Brain microvascular endothelial cell (primary cell): ENCODE results near the gene NLRP6.

Experiments
- DNase-seq: peaks from one replicate; pipeline ENCODE4 v3.0.0-alpha.2; 2020
- H3K27ac ChIP-seq: fragments of 250-450 bp; sonication (Bioruptor Pico); 2 replicates; pipeline ENCODE4 v1.5.1; 2020; ENCODE audit warnings: mild to moderate bottlenecking, moderate library complexity
- H3K27me3 ChIP-seq: fragments of 250-450 bp; sonication (Bioruptor Pico); replicated peaks from 2 replicates; pipeline ENCODE4 v1.5.1; 2020; ENCODE audit warnings: mild to moderate bottlenecking
- H3K36me3 ChIP-seq: fragments of 250-450 bp; sonication (Bioruptor Pico); replicated peaks from 2 replicates; pipeline ENCODE4 v1.5.1; 2020; ENCODE audit warnings: mild to moderate bottlenecking
- H3K4me3 ChIP-seq: 2 replicates; pipeline ENCODE4 v1.5.1; 2011; ENCODE audit warnings: low read depth, mild to moderate bottlenecking, control low read depth, low read length, moderate library complexity
- in situ Hi-C: cut with HindIII; loops from 2 replicates; pipeline ENCODE4 v1.10.0; 2017; ENCODE audit warnings: low sequenced_read_pairs, low pct_ligation_motif_present
- TF ChIP-seq, protein P1 (sequence below): IDR thresholded peaks from 2 replicates; pipeline ENCODE4 v1.5.1; 2011; ENCODE audit warnings: low read depth, mild to moderate bottlenecking, moderate library complexity, low read length, control low read depth, inconsistent platforms; ENCODE audit errors: missing control alignments

Gene NLRP6

DNA sequence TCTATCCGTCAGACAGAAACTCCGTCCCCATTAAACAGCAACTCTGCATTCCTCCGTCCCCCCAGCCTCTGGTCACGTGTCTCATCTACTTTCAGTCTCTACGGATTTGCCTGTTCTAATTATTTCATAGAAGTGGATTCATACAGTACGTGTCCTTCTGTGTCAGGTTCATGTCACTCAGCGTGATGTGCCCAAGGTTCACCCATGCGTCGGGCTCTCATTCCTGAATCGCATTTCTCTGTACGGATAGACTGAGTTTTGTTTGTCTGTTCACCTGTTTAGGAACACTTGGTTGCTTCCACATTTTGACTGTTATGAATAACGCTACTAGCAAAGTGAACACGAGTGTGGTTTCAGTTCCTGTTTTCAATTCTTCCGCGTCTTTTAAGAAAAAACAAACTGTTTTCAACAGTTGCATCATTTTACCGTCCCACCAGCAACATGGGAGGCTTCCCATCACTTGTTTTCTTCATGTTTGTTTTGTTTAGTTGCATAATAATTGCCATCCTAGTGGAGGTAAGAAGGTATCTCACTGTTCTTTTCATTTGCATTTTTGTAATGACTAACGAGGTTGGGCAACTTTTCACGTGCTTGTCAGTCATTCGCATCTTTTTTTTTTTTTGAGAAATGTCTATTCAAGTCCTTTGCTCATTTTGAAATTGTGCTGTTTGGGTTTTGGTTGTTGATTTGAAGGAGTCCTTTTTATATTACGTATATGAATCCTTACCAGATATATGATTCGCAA lies 8.9 kb upstream of the NLRP6 start:
- H3K27me3 ChIP-seq, result no peaks in the 10 kb centered on the region
- in situ Hi-C loops, result no loop called here
- H3K27ac ChIP-seq, result no peak overlapping the region
- H3K36me3 ChIP-seq, result no peaks in the 10 kb centered on the region
- no peak overlapping the region for H3K4me3 ChIP-seq
- DNase-seq, result no peak
- TF ChIP-seq, protein P1, sequence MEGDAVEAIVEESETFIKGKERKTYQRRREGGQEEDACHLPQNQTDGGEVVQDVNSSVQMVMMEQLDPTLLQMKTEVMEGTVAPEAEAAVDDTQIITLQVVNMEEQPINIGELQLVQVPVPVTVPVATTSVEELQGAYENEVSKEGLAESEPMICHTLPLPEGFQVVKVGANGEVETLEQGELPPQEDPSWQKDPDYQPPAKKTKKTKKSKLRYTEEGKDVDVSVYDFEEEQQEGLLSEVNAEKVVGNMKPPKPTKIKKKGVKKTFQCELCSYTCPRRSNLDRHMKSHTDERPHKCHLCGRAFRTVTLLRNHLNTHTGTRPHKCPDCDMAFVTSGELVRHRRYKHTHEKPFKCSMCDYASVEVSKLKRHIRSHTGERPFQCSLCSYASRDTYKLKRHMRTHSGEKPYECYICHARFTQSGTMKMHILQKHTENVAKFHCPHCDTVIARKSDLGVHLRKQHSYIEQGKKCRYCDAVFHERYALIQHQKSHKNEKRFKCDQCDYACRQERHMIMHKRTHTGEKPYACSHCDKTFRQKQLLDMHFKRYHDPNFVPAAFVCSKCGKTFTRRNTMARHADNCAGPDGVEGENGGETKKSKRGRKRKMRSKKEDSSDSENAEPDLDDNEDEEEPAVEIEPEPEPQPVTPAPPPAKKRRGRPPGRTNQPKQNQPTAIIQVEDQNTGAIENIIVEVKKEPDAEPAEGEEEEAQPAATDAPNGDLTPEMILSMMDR, result no peak

DNA sequence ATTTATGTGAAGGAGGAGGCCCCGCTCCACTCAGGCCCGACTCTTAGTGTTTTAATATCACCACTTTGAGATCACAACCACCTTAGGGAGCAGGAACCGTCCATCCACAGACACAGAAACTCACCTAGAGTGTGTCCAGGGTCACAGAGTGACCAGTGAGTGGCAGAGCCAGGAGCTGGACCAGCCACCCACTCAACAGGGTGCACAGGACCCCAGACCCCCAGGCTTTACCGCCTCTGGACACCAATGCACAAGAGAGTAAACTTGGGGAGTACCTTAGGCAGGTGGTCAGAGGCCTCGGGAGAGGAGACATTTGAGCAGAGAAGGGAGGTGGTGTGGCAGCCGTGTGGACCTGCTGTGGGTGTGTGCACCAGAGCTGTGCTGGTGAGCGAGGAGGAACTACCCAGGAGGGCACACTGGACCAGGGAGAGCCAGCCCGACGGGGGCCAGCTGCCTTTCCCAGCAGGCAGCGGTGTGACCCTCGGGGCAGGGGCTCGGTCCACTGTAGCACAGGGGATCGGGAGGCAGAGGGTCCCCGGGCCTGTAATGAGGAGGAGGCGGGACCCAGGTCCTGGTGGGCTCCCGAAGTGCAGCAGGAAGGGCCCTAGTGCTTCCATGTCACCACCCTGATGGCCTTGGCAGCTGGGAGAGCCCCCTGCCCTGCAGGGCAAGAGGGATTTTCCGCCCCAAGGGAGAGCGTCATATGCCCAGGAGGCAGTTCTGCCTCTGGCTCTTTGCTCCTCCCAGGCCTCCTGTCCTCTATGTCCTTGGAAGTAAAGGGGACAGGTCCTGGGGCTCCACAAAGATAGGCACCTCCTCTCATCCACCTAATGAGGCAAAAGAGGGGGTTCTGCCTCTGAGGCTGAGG lies 7.5 kb upstream of the NLRP6 start:
- TF ChIP-seq, protein P1, result no peak
- Histone ChIP-seq H3K36me3 (no peaks in the 10 kb centered on the region), H3K4me3 (no peak overlapping the region), H3K27me3 (no peaks in the 10 kb centered on the region), H3K27ac (no peak overlapping the region)
- no peak for DNase-seq
- in situ Hi-C loops, result no loop called here

DNA sequence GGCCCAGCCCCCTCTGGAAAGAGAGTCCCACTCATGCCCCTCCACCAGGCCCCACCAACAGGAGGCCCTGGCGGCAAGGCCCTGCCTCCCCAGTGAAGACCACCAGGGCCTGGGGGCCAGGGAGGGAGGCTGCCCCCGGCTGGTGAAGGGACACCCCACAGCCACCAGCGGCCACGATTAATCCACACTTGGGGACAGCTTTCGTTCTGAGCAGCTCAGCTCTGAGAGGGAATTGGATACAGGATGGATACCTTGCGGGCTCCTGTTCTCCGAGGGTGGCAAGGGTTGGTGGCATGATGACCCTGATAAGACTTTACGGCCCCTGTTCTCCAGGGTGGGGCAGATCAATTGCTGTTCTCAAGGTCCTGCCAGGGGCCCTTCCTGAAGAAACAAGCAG lies 6.9 kb upstream of the NLRP6 start:
- no peaks in the 10 kb centered on the region for H3K36me3 ChIP-seq
- in situ Hi-C loops, result no loop called here
- no peak for DNase-seq
- TF ChIP-seq, protein P1, result no peak
- H3K27me3 ChIP-seq, result peaks cover 2% of the 10 kb centered on the region
- no peak overlapping the region for H3K4me3 ChIP-seq
- no peak overlapping the region for H3K27ac ChIP-seq

DNA sequence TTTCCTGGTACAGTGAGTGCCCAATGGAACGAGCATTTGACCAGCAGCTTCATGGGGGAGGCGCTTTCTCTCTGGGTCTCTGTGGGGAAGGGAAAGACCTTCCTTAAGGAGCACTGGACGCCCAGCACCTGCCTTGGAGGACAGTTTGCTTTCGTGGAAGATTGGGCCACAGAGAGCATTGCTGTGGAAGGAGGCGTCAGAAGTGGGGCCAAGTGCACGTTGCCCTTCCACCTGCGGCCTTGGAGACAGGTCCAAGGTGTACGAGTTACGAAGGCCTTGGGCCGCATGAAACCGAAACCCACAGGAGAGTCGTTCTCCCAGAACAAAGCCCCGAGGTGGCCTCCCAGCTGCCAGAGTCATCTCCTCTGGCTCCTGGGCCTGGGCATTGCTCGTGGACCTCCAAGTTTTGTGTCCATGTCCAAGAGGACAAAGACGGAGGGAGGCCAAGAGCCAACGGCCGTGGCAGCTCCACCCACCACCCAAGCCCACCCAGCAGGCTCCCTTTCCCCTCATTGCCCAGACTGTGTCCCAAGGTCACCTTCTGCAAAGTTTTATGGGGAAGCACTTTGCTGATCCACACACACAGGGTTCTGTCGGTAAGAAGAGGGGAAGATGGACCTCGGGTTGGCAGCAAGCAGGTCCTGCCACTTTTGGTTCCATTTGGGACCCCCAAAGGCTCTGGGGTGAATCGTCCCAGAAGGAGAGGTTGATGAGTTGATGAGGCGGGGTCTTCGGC lies 5.8 kb upstream of the NLRP6 start:
- TF ChIP-seq, protein P1, result no peak
- DNase-seq, result no peak
- Histone ChIP-seq H3K36me3 (no peaks in the 10 kb centered on the region), H3K27ac (no peak overlapping the region), H3K4me3 (no peak overlapping the region), H3K27me3 (peaks cover 5% of the 10 kb centered on the region)
- in situ Hi-C loops, result no loop called here

DNA sequence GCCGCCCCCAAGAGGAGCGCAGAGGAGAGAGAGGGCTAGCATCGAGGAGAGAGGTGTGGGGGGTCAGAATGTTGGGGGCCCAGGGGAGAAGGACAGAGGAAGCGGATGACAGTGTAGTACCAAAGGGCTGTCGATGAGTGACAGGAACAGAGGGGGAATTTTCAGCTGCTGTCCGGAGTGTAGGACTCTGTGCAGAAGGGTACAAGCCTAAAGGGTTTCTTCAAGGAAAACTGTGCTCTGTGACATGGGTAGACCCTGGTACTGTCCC lies 5.3 kb upstream of the NLRP6 start:
- Histone ChIP-seq H3K27me3 (peaks cover 6% of the 10 kb centered on the region), H3K27ac (no peak overlapping the region), H3K36me3 (no peaks in the 10 kb centered on the region), H3K4me3 (no peak overlapping the region)
- in situ Hi-C loops, result no loop called here
- TF ChIP-seq, protein P1, result no peak
- no peak for DNase-seq
